Uterus (tissue), 4 donors: ENCODE measurements around the gene OTUB1. TPM values are rescaled to one million over a fixed set of nuclear protein-coding genes. Genes with fewer than 3 reads are reported as not detected.

Source experiments
- DNase-seq, 2 donors: peaks; one replicate each; pipeline ENCODE4 v3.0.0-alpha.2; 2019 to 2020
- H3K27ac ChIP-seq, 2 donors: fragments of 200-600 bp; sonication (generic); 1 replicate in 1 of 2; 2 replicates in 1 of 2; pipeline ENCODE4 v1.5.1; 2016 to 2018
- H3K27me3 ChIP-seq, 2 donors: fragments of 200-600 bp; sonication (generic); one replicate each; pipeline ENCODE4 v1.5.1; 2018 to 2019; ENCODE audit warnings: control low read depth in 1 of 2
- H3K36me3 ChIP-seq, 2 donors: fragments of 200-600 bp; sonication (generic); one replicate each; pipeline ENCODE4 v1.5.1; 2019; ENCODE audit warnings: control low read depth in 1 of 2
- H3K4me1 ChIP-seq, 2 donors: fragments of 200-600 bp; sonication (generic); one replicate each; pipeline ENCODE4 v1.5.1; 2018 to 2019; ENCODE audit warnings: control low read depth in 1 of 2
- H3K4me3 ChIP-seq, 2 donors: fragments of 200-600 bp; sonication (generic); 1 replicate in 1 of 2; 2 replicates in 1 of 2; pipeline ENCODE4 v1.5.1; 2018 to 2019; ENCODE audit warnings: mild to moderate bottlenecking in 1 of 2
- H3K9me3 ChIP-seq, 2 donors: fragments of 200-600 bp; sonication (generic); one replicate each; pipeline ENCODE4 v1.5.1; 2019; ENCODE audit warnings: control low read depth in 1 of 2
- POLR2A ChIP-seq, 2 donors: fragments of 450-650 bp; IDR thresholded peaks; one replicate each; pipeline ENCODE4 v1.6.1; 2016; ENCODE audit warnings: antibody characterized with exemption in 2 of 2, mild to moderate bottlenecking in 1 of 2, moderate library complexity in 1 of 2
- intact Hi-C: fragments of 100-400 bp; cut with DNase I; formaldehyde crosslinking; loops from one replicate; pipeline ENCODE4 v1.15.1; 2023; ENCODE audit warnings: low total_unique reads
- total RNA-seq, 4 donors: library from RNA; depleted of rRNA in 3 of 4; stranded (reverse); fragments of >200 nt in 3 of 4; gene quantifications; one replicate each; pipeline versions ENCODE4 v1.1.0 to v1.2.4, GENCODE V29; 2014 to 2023
- TF ChIP-seq, protein P1 (sequence below), 4 experiments: fragments of 200-600 bp in 2 of 4; fragments of 450-650 bp in 2 of 4; sonication (generic) in 2 of 4; IDR thresholded peaks; one replicate each; pipeline ENCODE4 v1.5.1; 2016 to 2019; ENCODE audit warnings: antibody characterized with exemption in 4 of 4, mild to moderate bottlenecking in 2 of 4, moderate library complexity in 1 of 4
- donor health status: DM: yes; HTN: yes; CAD: no.

The OTUB1 gene
- total RNA-seq, 4 donors from 2014 or later: 29.5 to 54.6 (median 45.8) TPM

DNA sequence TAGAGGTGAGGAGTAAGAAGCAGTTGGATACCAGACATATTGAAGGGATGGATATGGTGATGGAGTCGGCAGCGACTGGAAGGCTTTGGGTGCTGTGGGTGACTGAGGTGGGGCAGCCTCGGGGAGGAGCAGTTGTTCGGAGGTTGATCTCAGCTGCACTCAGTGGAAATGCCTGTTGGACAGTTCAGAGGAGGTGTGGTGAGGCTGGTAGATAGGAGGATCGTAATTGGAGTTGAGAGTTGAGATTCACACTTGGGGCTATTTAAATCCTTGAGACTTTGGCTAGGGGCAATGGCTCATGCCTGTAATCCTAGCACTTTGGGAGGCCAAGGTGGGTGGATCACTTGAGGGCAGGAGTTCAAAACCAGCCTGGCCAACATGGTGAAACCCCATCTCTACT is 6.9 kb downstream of the OTUB1 start:
- Histone ChIP-seq H3K4me1 (no peaks in the 10 kb centered on the region), H3K36me3 (no peaks in the 10 kb centered on the region), H3K9me3 (no peaks in the 10 kb centered on the region), H3K4me3 (no peak overlapping the region), H3K27ac (no peak overlapping the region), H3K27me3 (no peaks in the 10 kb centered on the region)
- intact Hi-C loops: no loop called here
- no peak for DNase-seq
- no peak for TF ChIP-seq POLR2A (IDR thresholded peaks at IDR 0.05)
- TF ChIP-seq, protein P1, sequence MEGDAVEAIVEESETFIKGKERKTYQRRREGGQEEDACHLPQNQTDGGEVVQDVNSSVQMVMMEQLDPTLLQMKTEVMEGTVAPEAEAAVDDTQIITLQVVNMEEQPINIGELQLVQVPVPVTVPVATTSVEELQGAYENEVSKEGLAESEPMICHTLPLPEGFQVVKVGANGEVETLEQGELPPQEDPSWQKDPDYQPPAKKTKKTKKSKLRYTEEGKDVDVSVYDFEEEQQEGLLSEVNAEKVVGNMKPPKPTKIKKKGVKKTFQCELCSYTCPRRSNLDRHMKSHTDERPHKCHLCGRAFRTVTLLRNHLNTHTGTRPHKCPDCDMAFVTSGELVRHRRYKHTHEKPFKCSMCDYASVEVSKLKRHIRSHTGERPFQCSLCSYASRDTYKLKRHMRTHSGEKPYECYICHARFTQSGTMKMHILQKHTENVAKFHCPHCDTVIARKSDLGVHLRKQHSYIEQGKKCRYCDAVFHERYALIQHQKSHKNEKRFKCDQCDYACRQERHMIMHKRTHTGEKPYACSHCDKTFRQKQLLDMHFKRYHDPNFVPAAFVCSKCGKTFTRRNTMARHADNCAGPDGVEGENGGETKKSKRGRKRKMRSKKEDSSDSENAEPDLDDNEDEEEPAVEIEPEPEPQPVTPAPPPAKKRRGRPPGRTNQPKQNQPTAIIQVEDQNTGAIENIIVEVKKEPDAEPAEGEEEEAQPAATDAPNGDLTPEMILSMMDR (IDR thresholded peaks at IDR 0.05): no peak

DNA sequence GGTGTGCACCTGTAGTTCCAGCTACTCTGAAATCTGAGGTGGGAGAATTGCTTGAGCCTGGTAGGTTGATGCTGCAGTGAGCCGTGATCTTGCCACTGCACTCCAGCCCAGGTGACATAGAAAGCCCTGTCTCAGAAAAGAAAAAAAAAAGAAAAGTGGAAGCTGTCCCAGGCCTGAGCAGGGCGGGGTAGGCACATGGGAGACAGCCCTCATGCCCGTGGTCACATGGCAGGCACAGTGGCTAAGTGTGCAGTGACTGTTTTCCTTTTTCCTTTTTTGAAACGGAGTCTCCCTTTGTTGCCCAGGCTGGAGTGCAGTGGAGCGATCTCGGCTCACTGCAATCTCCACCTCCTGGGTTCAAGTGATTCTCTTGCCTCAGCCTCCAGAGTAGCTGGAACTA is 7.8 kb downstream of the OTUB1 start:
- DNase-seq: no peak
- no peak for TF ChIP-seq POLR2A (IDR thresholded peaks at IDR 0.05)
- TF ChIP-seq, protein P1 (IDR thresholded peaks at IDR 0.05): no peak
- no peak overlapping the region for H3K27ac ChIP-seq
- no peaks in the 10 kb centered on the region for H3K36me3 ChIP-seq
- intact Hi-C loops: no loop called here
- H3K4me1 ChIP-seq: peaks cover 0 to 3% of the 10 kb centered on the region in 2 donors
- H3K9me3 ChIP-seq: no peaks in the 10 kb centered on the region
- H3K4me3 ChIP-seq: no peak overlapping the region
- H3K27me3 ChIP-seq: no peaks in the 10 kb centered on the region

DNA sequence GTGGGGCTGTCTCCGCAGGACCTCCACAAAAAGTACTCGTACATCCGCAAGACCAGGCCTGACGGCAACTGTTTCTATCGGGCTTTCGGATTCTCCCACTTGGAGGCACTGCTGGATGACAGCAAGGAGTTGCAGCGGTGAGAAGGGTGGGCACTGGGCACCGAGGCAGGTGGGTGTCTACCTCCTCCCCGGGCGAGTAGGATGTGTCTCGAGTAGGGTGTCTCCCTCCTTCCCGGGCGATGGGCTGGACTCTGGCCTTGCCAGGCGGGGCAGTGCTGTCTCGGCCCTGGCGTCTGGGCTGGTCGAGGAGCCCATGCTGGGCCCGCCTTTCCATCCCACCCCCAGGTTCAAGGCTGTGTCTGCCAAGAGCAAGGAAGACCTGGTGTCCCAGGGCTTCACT is 10.3 kb downstream of the OTUB1 start:
- TF ChIP-seq, protein P1 (IDR thresholded peaks at IDR 0.05): no peak
- TF ChIP-seq POLR2A (IDR thresholded peaks at IDR 0.05): no peak
- Histone ChIP-seq H3K27me3 (no peaks in the 10 kb centered on the region), H3K4me1 (peaks cover 0 to 19% of the 10 kb centered on the region in 2 donors), H3K36me3 (no peaks in the 10 kb centered on the region), H3K9me3 (no peaks in the 10 kb centered on the region), H3K27ac (no peak overlapping the region), H3K4me3 (no peak overlapping the region)
- no peak for DNase-seq
- intact Hi-C loops: no loop called here

DNA sequence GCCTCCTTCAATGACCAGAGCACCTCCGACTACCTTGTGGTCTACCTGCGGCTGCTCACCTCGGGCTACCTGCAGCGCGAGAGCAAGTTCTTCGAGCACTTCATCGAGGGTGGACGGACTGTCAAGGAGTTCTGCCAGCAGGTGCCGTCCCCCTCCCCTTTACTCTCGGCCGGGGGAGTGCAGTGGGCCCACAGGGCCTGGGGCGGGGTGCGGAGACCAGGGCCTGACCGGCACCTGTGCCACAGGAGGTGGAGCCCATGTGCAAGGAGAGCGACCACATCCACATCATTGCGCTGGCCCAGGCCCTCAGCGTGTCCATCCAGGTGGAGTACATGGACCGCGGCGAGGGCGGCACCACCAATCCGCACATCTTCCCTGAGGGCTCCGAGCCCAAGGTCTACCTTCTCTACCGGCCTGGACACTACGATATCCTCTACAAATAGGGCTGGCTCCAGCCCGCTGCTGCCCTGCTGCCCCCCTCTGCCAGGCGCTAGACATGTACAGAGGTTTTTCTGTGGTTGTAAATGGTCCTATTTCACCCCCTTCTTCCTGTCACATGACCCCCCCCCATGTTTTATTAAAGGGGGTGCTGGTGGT is 11.0 kb downstream of the OTUB1 start:
- Histone ChIP-seq H3K9me3 (no peaks in the 10 kb centered on the region), H3K27me3 (no peaks in the 10 kb centered on the region), H3K36me3 (no peaks in the 10 kb centered on the region), H3K27ac (no peak overlapping the region), H3K4me1 (peaks cover 0 to 19% of the 10 kb centered on the region in 2 donors), H3K4me3 (no peak overlapping the region)
- no peak for DNase-seq
- intact Hi-C loops: no loop called here
- TF ChIP-seq, protein P1 (IDR thresholded peaks at IDR 0.05): no peak
- no peak for TF ChIP-seq POLR2A (IDR thresholded peaks at IDR 0.05)

DNA sequence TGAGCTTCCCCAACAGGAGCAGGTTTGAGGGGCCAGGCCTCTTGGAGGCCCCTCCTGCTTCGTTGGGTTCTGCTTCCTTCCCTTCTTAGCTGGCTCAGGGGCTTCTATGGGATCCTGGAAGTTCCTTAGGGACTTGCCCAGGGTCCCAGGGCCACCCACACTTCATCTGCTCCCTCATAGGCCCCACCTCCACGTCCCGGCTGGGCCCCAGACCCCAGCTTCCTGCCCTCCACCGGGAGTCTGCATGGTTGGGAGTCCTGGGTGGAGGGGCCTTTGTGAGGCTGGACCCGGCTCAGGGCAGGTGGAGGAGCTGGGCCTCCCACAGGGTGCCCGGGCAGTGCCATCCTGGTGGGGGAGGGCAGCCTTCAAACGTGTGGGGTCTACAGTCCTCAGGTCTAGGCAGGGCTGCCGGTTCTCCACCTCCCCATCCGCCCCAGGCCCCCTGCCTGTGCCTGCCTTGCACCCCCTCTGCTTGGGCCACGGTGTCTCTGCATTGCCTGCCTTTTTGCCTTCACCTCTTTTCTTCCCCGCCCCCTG is 11.6 kb downstream of the OTUB1 start:
- Histone ChIP-seq H3K9me3 (no peaks in the 10 kb centered on the region), H3K4me1 (peaks cover 0 to 19% of the 10 kb centered on the region in 2 donors), H3K36me3 (no peaks in the 10 kb centered on the region), H3K27me3 (no peaks in the 10 kb centered on the region), H3K27ac (no peak overlapping the region), H3K4me3 (no peak overlapping the region)
- no peak for DNase-seq
- no peak for TF ChIP-seq POLR2A (IDR thresholded peaks at IDR 0.05)
- TF ChIP-seq, protein P1 (IDR thresholded peaks at IDR 0.05): no peak
- intact Hi-C loops: no loop called here
